ENCODE data around the gene TCTA. TPM values are rescaled to one million over a fixed set of nuclear protein-coding genes. Genes with fewer than 3 reads are reported as not detected.

Gene TCTA
- total and polyA plus RNA-seq, 2 of the 8 experiments (the other 6 are each of a cell fraction or from before 2014, with no cell fraction given): 6.2 to 11.0 TPM

DNA sequence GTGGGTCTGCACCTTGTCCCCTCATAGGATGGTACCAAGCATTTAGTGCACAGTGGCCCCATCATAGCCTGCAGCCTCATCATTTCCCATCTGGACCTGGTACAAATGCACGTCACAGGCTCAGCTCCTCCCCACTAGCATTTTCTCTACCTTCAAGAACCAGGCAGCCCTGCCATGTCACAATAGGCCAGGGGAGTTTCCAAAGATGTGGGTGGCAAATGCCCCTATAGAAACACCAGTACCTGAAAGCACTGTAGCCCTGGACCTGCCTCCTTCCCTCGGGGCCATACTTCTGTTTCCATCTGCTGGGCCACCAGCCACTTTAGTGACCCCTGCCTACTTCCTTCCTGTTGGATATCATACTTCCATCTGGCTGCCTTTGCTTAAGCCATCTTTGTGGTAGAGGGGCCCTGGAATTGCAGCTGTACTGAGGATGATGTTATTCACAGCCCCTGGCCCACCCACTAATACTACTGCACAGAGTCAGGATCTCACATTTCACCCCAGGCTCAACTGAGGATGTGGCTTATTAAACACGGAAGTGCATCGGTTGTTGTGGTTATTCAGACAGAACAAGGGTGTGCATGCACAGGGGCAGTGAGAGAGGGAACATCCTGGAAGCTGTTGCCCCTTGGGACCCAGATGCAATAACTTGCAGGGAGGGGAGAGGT lies 3.8 kb downstream of the TCTA start (continued):
- no peak for TF ChIP-seq RXRA (IDR thresholded peaks at IDR 0.05; ENCODE audit: insufficient read depth, low read depth, low read length)
- TF ChIP-seq POLR2AphosphoS5 (IDR thresholded peaks at IDR 0.05; ENCODE audit: low read depth, low read length): no peak
- TF ChIP-seq EZH2 (IDR thresholded peaks at IDR 0.05; ENCODE audit: low read depth, low read length, severe bottlenecking): no peak
- no peak for TF ChIP-seq CTBP2 (IDR thresholded peaks at IDR 0.05; ENCODE audit: borderline replicate concordance, insufficient read depth, insufficient read length, low read length)
- TF ChIP-seq, protein P1, sequence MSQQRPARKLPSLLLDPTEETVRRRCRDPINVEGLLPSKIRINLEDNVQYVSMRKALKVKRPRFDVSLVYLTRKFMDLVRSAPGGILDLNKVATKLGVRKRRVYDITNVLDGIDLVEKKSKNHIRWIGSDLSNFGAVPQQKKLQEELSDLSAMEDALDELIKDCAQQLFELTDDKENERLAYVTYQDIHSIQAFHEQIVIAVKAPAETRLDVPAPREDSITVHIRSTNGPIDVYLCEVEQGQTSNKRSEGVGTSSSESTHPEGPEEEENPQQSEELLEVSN (IDR thresholded peaks at IDR 0.05): no peak
- TF ChIP-seq, protein P2, sequence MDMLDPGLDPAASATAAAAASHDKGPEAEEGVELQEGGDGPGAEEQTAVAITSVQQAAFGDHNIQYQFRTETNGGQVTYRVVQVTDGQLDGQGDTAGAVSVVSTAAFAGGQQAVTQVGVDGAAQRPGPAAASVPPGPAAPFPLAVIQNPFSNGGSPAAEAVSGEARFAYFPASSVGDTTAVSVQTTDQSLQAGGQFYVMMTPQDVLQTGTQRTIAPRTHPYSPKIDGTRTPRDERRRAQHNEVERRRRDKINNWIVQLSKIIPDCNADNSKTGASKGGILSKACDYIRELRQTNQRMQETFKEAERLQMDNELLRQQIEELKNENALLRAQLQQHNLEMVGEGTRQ (IDR thresholded peaks at IDR 0.05; ENCODE audit: low read length): no peak
